Peyer's patch (tissue), 4 donors: ENCODE results near the gene TNFSF13. TPM values are rescaled to one million over a fixed set of nuclear protein-coding genes. Genes with fewer than 3 reads are reported as not detected.
A peak's percentile ranks its signal among the peaks of the same experiment; 100 is the strongest.

Experiments
- DNase-seq, 3 donors: peaks; one replicate each; pipeline ENCODE4 v3.0.0-alpha.2; 2017 to 2019
- H3K27ac ChIP-seq, 4 donors: fragments of 200-600 bp; sonication (generic); one replicate each; pipeline ENCODE4 v1.5.1; 2016 to 2019
- H3K27me3 ChIP-seq, 2 donors: fragments of 200-600 bp; sonication (generic); one replicate each; pipeline ENCODE4 v1.5.1; 2019
- H3K36me3 ChIP-seq, 3 donors: fragments of 200-600 bp; sonication (generic); one replicate each; pipeline ENCODE4 v1.5.1; 2016 to 2019
- H3K4me1 ChIP-seq, 4 donors: fragments of 200-600 bp; sonication (generic); one replicate each; pipeline ENCODE4 v1.5.1; 2016 to 2019
- H3K4me3 ChIP-seq, 4 donors: fragments of 200-600 bp; sonication (generic); 1 replicate in 3 of 4; 2 replicates in 1 of 4; pipeline ENCODE4 v1.5.1; 2016 to 2019; ENCODE audit warnings: mild to moderate bottlenecking in 1 of 4
- H3K9me3 ChIP-seq, 4 donors: fragments of 200-600 bp; sonication (generic); one replicate each; pipeline ENCODE4 v1.5.1; 2016 to 2019; ENCODE audit warnings: mild to moderate bottlenecking in 1 of 4
- POLR2A ChIP-seq, 2 donors: fragments of 450-650 bp; IDR thresholded peaks; one replicate each; pipeline ENCODE4 v1.5.1; 2017; ENCODE audit warnings: antibody characterized with exemption in 2 of 2, mild to moderate bottlenecking in 2 of 2, moderate library complexity in 2 of 2
- total RNA-seq, 4 donors: library from RNA; depleted of rRNA; stranded (reverse); fragments of >200 nt; gene quantifications; one replicate each; pipeline ENCODE4 v1.1.0, GENCODE V29; 2016
- TF ChIP-seq, protein P1 (sequence below), 6 experiments: fragments of 450-650 bp in 4 of 6; fragments of 200-600 bp in 2 of 6; sonication (generic) in 1 of 6; IDR thresholded peaks; one replicate each; pipeline ENCODE4 v1.5.1; 2017 to 2019; ENCODE audit warnings: antibody characterized with exemption in 6 of 6, mild to moderate bottlenecking in 3 of 6, moderate library complexity in 1 of 6

TNFSF13 gene, protein sequence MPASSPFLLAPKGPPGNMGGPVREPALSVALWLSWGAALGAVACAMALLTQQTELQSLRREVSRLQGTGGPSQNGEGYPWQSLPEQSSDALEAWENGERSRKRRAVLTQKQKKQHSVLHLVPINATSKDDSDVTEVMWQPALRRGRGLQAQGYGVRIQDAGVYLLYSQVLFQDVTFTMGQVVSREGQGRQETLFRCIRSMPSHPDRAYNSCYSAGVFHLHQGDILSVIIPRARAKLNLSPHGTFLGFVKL
- 10 to 100 TPM in 3 of 4 donors, 1 to 10 TPM in 1; 5.0 to 54.4 (median 38.7) TPM for total RNA-seq

DNA sequence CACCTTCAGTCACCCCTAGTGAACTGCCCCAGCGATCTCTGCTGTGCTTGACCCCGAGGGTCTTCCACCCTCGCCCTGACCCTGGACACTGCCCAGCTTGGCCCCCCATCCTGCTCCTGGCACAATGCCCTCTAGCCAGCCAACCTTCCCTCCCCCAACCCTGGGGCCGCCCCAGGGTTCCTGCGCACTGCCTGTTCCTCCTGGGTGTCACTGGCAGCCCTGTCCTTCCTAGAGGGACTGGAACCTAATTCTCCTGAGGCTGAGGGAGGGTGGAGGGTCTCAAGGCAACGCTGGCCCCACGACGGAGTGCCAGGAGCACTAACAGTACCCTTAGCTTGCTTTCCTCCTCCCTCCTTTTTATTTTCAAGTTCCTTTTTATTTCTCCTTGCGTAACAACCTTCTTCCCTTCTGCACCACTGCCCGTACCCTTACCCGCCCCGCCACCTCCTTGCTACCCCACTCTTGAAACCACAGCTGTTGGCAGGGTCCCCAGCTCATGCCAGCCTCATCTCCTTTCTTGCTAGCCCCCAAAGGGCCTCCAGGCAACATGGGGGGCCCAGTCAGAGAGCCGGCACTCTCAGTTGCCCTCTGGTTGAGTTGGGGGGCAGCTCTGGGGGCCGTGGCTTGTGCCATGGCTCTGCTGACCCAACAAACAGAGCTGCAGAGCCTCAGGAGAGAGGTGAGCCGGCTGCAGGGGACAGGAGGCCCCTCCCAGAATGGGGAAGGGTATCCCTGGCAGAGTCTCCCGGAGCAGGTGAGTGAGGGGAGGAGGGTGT, at the start of gene TNFSF13:
TNFSF13 (plus strand) TSS at position 207 of the 776 bp plus-strand sequence; CDS start at position 497, 290 bp downstream.
- peak within 1 kb of the TSS; percentile 89 to 99 (median 93) for H3K27ac ChIP-seq
- peaks cover 0 to 6% (median 0%) of the 10 kb centered on the region in 3 donors for H3K36me3 ChIP-seq
- DNase-seq: peak; percentile 39 to 78 (median 67)
- no peaks in the 10 kb centered on the region for H3K27me3 ChIP-seq
- peak within 1 kb of the TSS; percentile 17 to 99 (median 51) for H3K4me3 ChIP-seq
- peaks cover 9 to 57% (median 32%) of the 10 kb centered on the region in 4 donors for H3K4me1 ChIP-seq
- H3K9me3 ChIP-seq: peaks cover 0 to 4% (median 0%) of the 10 kb centered on the region in 4 donors
- TF ChIP-seq, protein P1, sequence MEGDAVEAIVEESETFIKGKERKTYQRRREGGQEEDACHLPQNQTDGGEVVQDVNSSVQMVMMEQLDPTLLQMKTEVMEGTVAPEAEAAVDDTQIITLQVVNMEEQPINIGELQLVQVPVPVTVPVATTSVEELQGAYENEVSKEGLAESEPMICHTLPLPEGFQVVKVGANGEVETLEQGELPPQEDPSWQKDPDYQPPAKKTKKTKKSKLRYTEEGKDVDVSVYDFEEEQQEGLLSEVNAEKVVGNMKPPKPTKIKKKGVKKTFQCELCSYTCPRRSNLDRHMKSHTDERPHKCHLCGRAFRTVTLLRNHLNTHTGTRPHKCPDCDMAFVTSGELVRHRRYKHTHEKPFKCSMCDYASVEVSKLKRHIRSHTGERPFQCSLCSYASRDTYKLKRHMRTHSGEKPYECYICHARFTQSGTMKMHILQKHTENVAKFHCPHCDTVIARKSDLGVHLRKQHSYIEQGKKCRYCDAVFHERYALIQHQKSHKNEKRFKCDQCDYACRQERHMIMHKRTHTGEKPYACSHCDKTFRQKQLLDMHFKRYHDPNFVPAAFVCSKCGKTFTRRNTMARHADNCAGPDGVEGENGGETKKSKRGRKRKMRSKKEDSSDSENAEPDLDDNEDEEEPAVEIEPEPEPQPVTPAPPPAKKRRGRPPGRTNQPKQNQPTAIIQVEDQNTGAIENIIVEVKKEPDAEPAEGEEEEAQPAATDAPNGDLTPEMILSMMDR (IDR thresholded peaks at IDR 0.05): no peak
- TF ChIP-seq POLR2A (IDR thresholded peaks at IDR 0.05): no peak

DNA sequence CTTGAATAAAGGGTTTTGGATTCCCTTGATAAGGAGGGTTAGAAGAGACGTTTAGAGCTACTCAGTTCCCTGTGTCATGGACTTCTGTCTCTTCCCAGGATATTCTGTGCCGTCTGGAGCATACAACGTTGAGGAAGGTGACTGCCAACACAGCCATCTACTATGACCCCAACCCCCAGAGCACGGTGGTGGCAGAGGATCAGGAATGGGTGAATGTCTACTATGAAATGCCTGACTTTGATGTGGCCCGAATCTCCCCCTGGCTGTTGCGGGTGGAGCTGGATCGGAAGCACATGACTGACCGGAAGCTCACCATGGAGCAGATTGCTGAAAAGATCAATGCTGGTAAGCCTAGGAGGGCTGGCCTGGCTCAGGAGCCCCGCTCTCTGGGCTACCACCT, 49.7 kb upstream of the TNFSF13 start:
- DNase-seq: peak in 1 of 3 donors; percentile 30
- Histone ChIP-seq H3K4me1 (no peaks in the 10 kb centered on the region), H3K27ac (no peak overlapping the region), H3K27me3 (no peaks in the 10 kb centered on the region), H3K4me3 (no peak overlapping the region), H3K36me3 (peaks cover 0 to 100% (median under 1%) of the 10 kb centered on the region in 3 donors), H3K9me3 (no peaks in the 10 kb centered on the region)
- TF ChIP-seq POLR2A (IDR thresholded peaks at IDR 0.05): no peak
- TF ChIP-seq, protein P1 (IDR thresholded peaks at IDR 0.05): no peak

DNA sequence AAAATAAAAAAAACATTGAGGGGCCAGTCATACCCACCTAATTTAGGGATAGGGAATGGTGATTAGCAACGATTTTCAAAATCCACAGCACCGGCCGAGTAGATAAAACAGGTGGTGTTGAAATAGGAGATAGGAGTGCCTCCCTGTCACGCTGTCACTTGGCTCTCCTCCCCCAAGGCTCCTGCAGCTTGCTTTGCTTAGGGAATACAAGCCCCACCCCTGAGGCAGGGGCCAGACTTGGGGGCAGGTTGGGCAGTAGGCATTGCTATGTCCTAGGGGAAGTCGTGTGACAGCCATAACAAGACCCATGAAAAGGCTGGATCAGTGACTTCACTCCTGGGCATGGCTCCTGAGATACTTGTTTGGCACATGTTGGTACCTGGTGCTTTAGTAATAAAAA, 48.6 kb upstream of the TNFSF13 start:
- no peak for TF ChIP-seq POLR2A (IDR thresholded peaks at IDR 0.05)
- TF ChIP-seq, protein P1 (IDR thresholded peaks at IDR 0.05): no peak
- H3K4me1 ChIP-seq: no peaks in the 10 kb centered on the region
- no peak overlapping the region for H3K4me3 ChIP-seq
- no peak overlapping the region for H3K27ac ChIP-seq
- peaks cover 0 to 95% (median 0%) of the 10 kb centered on the region in 3 donors for H3K36me3 ChIP-seq
- peak in 1 of 3 donors; percentile 41 for DNase-seq
- H3K27me3 ChIP-seq: no peaks in the 10 kb centered on the region
- H3K9me3 ChIP-seq: no peaks in the 10 kb centered on the region

DNA sequence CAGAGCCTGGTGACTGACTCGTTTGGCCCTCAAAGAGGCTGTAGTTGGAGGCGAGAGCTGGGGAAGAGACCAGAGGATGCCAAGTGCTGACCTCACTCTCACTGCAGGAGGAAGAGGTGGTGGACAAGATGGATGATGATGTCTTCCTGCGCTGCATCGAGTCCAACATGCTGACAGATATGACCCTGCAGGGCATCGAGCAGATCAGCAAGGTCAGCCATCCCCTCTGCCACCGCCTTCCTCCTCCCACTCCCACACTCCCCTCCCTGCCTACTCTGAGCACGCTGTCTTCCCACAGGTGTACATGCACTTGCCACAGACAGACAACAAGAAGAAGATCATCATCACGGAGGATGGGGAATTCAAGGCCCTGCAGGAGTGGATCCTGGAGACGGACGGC, 47.4 kb upstream of the TNFSF13 start:
- DNase-seq: peak in 1 of 3 donors; percentile 34
- H3K9me3 ChIP-seq: no peaks in the 10 kb centered on the region
- no peak overlapping the region for H3K27ac ChIP-seq
- peaks cover 0 to 83% (median 0%) of the 10 kb centered on the region in 3 donors for H3K36me3 ChIP-seq
- TF ChIP-seq, protein P1 (IDR thresholded peaks at IDR 0.05): no peak
- no peak for TF ChIP-seq POLR2A (IDR thresholded peaks at IDR 0.05)
- no peaks in the 10 kb centered on the region for H3K27me3 ChIP-seq
- H3K4me3 ChIP-seq: no peak overlapping the region
- peaks cover 0 to 7% (median 0%) of the 10 kb centered on the region in 4 donors for H3K4me1 ChIP-seq

DNA sequence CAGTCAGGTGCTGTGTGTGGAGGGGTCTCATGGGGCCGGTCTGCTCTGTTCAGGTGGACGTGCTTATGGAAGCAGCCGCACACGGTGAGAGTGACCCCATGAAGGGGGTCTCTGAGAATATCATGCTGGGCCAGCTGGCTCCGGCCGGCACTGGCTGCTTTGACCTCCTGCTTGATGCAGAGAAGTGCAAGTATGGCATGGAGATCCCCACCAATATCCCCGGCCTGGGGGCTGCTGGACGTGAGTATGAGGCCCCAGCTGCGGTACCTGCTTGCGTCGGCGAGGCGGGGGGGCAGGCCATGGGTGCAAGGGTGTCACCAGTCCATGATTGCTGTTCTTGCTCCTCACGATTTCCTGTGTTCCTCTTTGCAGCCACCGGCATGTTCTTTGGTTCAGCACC, 46.4 kb upstream of the TNFSF13 start:
- Histone ChIP-seq H3K9me3 (no peaks in the 10 kb centered on the region), H3K27me3 (no peaks in the 10 kb centered on the region), H3K36me3 (peaks cover 0 to 73% (median 0%) of the 10 kb centered on the region in 3 donors), H3K27ac (no peak overlapping the region), H3K4me3 (no peak overlapping the region), H3K4me1 (peaks cover 0 to 7% (median 0%) of the 10 kb centered on the region in 4 donors)
- no peak for DNase-seq
- TF ChIP-seq, protein P1 (IDR thresholded peaks at IDR 0.05): no peak
- no peak for TF ChIP-seq POLR2A (IDR thresholded peaks at IDR 0.05)
